Stimulated activated CD8-positive, alpha-beta memory T cell treated with anti-CD3 and anti-CD28 coated beads, Interleukin-15, amount 100 ng/mL, for 4 hours (primary cell): ENCODE results near the gene TRIOBP.

Source experiments
- DNase-seq, 2 donors: peaks; one replicate each; pipeline ENCODE4 v3.0.0-alpha.2; 2020; ENCODE audit warnings: low read depth in 2 of 2

Gene TRIOBP

DNA sequence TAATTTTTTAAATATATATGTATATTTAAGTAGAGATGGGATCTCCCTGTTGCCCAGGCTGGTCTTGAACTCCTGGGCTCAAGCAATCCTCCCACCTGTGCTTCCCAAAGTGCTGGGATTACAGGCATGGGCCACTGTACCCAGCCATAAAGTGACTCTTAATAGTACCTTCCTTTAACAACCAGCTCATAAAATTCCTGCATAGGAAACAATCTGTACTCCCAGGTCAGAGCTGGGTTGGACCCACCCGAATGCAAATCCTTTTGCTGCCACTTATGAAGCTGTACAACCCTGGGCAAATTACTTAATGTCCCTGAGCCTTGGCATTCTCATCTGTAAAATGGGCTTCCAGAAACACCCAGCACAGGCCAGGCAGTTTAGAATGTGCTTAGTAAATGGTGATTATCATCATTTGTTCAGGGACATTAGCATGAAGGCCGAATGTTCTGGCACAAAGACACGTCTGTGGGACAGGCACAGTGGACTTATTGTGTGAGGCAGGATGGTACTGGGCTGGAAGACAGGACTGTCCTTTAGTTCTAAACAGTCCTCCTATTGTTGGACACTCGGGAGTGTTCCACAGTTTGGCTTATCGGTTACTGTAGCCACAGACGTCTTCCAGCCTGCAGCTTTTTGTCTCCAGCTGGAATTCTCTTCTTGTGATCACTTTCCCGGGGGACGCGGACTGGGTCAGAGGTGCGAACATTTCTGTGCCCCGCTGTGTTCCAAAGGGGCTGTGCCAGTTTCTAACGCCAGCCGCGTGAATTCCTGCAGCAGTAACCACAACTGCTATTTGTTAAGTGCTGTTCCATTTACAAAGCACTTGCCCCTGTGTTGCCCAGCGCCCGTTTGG, 32.4 kb upstream of the TRIOBP start:
- no peak for DNase-seq

DNA sequence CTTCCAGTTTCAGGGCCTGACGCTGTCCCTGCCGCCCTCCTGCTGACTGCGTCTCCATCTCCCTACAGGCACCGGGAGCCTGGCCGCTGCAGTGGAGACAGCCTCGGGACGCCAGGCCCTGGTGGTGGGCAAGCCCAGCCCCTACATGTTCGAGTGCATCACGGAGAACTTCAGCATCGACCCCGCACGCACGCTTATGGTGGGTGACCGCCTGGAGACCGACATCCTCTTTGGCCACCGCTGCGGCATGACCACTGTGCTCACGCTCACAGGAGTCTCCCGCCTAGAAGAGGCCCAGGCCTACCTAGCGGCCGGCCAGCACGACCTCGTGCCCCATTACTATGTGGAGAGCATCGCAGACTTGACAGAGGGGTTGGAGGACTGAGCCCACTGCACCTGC, 31.4 kb upstream of the TRIOBP start:
- no peak for DNase-seq

DNA sequence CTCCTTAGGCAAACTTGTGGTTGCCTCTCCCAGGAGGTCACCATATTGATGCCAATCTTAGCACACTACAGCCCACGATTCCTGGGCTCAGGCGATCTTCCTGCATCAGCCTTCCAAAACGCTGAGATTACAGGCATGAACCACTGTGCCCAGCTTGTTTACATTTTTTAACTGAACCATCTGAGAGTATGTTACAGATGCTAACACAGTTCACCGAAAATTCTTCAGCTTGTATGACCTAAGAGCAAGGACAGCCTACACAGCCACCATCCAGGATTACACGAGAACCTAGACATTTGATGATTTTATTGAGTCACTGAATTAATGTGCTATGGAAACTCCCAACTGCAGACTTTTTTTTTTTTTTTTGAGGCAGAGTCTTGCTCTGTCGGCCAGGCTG, 27.3 kb upstream of the TRIOBP start:
- no peak for DNase-seq

DNA sequence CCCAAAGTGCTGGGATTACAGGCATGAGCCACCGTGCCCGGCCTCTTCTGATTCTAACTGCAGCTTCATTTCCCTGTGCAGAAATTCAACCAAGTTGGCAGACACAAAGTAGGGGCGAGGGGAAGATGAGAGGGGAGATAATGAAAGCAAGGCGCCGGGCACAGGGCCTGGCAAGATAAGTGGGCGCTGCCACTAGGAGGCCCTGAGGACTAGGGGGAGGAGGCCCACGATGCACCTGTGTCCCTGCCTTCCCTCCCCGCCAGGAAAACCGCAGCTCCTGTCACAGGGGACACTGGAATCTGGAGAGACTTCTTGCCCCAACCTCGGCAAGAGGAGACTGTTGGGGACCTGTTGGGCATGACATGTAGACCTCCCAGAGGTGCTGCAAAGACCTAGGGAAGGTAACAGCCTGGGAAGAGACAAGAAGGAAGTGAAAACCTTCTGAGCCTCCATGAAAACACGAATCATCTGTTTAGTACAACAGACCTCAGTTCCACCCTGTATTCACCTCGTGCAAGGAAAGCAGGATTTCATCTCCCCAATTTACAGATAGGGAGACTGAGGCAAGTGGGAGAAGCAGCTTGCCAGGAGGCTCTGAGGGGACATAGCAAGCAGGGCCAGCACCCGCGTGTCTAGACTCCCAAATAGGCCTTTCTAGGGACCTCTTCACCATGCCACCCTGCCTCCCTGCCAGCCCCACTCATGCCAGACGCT, 24.5 kb upstream of the TRIOBP start:
- DNase-seq, result no peak

DNA sequence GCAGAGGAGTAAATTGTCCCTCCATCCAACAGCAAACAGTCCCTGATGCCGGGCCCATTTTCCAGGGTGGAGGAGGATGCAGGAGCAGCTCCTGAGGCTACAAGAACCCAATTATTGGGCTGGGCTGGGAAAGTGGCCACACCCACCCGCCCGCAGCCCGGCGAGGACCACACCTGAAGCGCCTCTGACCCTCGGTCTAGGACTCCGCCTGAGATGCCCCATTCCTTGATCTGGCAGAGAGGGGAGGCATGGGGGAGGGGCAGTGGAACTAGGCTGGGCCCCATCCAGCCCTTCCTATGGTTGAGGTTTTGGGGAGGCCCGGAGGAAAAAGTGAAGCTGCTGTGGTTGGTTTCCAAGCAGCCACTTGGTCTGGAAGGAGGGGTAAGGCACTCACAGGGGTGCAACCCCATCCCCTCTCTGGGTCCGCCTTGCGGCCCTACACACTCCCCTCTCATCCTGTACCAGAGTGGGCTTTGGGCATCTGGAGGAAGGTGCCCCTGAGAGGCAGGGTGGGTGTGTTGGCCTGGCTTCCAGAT, 23.9 kb upstream of the TRIOBP start:
- DNase-seq, result no peak

DNA sequence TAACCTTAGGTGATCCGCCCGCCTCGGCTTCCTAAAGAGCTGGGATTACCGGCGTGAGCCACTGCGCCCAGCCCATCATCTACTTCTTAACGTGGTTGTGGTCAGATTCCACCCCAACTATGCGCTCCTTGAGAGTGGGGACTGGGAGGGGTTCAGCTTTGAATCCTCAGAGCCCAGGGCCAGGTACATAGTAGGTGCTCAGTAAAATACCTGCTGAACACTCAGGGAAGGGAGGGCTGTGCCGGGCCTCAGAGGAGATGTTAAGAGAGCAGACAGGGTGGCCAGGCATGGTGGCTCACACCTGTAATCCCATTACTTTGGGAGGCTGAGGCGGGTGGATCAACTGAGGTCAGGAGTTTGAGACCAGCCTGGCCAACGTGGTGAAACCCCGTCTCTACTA, 22.6 kb upstream of the TRIOBP start:
- DNase-seq, result no peak

DNA sequence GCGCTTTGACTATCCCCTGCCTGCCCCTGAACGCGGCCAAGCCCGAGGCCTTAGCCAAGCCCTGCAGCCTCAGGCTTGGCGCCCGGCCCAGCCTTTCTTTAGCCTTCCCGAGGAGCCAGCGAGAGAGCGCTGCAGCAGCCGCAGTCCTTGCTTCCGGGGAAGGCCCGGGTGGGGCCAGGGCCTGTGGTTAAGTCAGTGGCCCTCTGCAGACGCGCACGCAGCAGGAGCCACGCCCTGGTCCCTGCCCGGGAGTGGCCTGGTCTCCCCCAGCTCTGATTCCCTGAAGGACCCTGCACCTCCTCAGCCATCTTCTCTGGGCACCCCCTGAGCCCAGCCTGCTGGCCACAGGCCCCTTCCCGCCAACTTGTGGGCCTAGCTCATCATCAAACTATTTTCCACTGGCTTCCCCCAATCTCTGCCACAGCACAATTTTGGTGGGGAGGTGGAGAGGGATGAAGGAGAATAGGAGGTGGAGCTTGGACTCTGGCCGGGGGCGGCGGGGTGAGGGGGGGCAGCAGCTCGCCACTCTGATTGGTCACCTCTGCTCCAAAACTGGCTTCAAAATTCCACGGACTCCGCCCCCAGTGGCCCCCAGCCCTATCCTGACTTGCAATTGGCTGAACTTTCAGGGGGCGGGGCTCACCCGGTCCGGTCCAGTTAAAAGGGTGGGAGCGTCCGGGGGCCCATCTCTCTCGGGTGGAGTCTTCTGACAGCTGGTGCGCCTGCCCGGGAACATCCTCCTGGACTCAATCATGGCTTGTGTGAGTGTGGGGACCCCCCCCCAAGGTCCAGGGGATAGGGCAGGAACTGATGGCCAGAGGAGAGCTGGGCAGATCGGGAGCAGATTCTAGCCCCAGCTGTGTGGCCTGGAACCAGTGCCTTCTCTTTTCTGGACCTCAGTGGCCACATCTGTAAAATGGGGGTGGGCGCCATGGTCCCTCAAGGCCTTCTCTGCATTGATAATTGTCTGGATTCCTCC, 21.6 kb upstream of the TRIOBP start, which contains the start of gene LGALS1:
TSS of gene LGALS1 (plus strand) at position 686 of the 979 bp plus-strand sequence. CDS start at position 753, 67 bp downstream.
- DNase-seq, result no peak

DNA sequence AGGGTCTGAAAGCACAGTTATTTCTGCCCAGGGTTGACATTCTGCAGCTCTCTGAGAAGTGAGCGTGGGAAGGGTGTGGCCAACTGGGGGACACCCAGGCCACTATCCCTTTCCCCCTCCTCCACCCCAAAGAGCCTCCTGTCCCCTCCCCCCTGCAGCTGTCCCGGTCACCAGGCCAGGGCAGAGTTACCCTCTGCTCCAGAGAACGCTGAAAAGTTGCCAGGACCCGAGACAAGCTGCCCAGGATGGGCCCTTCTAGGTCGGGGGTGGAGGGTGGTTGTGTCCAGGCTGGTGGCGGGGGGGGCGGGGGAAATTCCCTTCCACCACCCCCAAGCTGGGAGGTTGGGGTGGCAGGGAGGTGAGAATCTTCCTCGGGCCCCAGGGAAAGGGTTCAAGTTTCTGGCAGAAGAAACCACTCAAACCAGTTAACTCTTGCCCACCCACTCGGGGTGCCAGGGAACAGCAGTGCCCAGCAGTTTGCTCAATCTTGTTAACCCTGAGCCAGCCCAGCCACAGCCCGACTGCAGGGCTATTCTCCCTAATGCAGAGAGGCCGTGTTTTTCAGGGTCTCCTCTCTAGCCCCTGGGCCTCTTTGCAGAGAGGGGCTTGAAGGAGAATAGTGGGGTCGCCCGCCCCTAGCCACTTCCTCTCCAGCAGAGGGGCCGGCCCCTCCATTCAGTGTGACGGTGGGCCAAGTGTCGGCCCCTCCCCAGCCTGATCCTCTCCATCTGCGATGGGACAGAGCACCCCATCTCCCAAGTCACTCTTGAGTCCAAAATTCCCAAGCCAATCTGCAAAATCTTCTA, 20.7 kb upstream of the TRIOBP start:
- no peak for DNase-seq

DNA sequence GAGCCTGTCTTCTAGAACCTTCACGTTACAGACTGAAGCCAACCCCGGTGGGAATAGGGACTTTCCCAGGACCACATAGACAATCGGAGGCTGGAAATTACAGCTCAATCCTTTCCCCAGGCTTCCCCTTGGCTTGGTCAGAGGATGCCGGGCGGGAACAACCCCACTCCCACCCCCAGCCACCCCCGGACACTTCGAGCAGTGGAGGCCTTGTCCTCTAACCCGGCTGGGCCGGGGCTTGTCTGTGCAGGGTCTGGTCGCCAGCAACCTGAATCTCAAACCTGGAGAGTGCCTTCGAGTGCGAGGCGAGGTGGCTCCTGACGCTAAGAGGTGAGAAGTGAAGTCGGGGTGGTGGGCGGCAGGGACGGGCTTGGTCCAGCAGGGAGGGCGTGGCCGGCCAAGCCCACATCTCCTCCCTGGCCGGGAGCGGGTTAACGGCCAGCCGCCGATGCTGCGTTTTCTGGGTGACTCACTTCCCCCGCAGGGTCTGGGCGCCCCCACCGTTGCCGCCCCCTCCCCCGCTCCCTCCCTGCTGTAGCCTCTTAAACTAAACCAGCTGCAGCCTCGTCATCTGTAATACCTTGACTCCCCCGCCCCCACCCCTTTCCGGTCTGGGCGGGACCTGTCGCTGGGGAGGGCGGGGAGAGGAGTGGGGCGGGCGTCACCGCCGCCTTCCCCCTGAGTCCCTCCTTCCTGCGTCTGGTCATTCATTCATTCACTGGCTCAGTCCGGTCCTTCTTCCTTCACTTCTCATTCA, 19.9 kb upstream of the TRIOBP start:
- DNase-seq, result peak; percentile 90 to 92

DNA sequence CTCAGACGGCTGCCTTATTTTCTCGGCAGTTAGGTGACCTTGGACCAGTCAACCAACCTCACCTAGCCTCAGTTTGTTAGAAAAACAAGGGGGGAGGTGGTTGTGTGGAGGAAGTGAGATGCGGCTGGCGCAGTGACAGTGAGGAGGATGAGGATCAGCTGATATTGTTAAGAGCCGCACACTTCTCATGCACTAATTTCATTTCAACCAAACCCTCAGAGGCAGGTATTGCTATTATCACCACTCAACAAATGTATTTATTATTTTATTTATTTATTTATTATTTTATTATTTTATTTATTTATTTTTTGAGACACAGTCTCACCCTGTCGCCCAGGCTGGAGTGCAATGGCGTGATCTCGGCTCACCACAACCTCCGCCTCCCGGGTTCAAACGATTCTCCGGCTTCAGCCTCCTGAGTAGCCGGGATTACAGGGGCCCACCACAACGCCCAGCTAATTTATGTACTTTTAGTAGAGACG, 19.3 kb upstream of the TRIOBP start:
- DNase-seq, result no peak

DNA sequence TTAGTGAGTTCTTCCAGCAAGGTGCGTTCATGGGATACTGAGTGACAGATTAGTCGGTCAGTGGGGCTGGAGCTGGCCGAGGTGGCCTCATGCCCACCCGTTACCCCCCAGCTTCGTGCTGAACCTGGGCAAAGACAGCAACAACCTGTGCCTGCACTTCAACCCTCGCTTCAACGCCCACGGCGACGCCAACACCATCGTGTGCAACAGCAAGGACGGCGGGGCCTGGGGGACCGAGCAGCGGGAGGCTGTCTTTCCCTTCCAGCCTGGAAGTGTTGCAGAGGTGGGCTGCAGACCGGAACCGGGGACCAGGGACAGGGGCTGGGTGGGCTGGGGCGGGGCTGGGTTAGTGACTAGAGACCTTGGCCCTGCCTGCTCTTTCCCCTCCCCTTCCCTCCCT, 18.5 kb upstream of the TRIOBP start:
- DNase-seq, result no peak

DNA sequence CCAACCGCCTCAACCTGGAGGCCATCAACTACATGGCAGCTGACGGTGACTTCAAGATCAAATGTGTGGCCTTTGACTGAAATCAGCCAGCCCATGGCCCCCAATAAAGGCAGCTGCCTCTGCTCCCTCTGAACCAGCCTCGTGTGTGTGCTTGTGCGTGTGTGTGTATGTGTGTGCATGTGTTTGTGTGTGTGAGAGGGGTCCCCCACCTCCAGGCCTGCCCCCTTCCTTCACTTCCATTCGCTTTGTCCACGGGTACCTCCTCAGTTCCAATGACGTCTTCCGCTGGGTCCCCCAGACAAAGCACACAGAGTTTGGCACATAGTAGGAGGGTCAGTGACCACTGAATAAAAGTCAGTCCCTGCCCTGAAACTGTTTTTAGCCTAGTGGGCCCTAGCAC, 17.2 kb upstream of the TRIOBP start:
- no peak for DNase-seq

DNA sequence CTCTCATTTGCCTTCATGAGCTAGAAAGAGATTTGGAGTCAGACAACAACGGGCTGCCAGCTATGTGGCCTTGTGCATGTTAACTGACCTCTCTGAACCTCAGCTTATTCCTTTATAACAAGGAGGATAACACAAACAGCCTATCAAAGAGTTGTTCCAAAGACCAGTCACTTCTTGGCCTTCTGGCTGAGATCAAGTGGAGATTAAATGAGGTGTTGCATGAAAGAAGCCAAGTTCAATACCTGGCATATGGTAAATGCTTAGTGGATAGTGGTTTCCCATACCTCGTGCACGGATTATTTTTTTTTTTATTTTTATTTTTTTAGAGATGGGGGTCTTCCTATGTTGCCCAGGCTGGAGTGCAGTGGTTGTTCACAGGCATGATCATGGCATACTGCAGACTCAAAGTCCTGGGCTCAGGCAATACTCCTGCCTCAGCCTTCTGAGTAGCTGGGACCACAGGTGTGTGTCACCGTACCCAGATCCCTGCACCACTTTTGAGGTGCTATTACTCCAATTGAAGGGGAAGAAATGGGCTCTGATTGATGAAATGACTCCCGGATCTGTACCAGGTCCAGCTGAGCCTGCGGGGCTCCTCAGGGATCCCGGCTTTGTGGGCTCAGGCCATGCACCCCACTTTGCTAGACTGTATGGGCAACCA, 16.5 kb upstream of the TRIOBP start:
- no peak for DNase-seq

DNA sequence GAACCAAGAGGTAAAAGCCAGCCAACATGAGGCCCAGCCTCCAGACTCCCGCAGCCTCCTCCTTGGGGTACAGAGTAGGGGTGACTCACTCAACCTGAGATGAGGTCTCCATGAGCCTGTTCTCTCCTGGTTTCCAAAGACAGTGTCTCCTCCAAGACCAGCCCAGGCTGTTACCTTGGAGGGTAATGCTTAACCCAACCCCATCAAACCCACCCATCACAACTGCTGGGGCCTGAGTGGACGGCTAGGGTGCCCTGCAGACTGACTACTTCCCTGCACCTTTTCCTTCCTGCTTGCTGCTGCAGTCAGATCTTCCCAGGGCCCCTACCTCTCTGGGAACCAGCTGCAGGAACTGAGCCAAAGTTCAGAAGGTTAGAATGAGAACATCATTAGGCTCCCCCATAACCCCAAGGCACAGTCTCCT, 15.8 kb upstream of the TRIOBP start:
- DNase-seq, result no peak

DNA sequence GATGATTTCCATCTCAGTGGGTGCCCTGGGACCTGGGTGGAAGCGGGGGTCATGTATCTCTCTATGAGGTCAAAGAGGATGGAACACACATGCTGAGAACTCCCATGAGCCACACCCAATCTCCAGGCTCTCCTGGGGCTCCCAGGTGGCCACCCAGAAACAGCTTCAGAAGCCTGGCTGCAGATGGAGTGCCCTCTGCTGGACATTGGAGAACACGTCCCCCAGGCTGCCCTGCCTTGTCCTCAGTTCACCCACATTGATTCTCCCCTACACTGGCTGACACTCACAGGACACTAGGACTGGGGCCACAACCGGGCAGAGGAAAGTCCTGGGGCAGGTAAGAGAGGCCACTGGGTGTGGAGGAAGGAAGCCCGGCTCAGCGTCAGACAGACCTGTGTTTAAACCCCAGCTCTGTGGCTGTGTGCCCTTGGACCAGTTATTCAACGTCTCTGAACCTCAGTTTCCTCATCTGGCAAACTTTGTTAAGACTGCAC, 15.2 kb upstream of the TRIOBP start:
- DNase-seq, result peak; percentile 41 to 57

DNA sequence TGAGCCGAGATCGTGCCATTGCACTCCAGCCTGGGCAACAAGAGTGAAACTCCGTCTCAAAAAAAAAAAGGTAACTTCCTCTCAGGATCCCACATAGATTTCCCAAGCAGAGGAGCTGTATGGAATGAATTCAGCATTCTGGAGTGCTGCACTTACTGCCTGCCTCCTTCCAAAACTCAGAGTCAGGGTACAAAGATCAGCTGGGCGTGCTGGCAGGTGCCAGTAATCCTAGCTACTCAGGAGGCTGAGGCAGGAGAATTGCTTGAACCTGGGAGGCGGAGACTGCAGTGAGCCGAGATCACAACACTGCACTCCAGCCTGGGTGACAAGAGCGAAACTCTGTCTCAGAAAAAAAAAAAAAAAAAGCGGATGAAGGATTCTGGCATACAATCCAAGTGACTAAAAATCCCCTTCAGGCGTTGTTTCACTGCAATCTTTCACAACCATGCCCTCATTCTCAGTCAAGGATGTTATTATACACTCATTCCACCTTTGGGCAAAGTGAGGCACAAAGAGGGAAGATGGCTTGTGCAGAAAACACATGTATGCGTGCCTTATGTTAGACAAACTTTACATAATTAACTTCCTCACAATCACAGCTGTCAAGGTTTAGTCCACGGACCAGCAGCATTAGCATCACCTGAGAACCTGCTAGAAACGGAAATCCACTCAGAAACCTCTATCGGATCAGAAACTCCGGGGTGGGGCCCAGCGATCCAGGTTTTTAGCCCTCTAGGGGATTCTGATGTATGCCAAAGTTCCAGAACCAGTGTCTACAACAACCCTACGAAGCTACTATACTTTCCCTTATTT, 11.8 kb upstream of the TRIOBP start:
- no peak for DNase-seq

DNA sequence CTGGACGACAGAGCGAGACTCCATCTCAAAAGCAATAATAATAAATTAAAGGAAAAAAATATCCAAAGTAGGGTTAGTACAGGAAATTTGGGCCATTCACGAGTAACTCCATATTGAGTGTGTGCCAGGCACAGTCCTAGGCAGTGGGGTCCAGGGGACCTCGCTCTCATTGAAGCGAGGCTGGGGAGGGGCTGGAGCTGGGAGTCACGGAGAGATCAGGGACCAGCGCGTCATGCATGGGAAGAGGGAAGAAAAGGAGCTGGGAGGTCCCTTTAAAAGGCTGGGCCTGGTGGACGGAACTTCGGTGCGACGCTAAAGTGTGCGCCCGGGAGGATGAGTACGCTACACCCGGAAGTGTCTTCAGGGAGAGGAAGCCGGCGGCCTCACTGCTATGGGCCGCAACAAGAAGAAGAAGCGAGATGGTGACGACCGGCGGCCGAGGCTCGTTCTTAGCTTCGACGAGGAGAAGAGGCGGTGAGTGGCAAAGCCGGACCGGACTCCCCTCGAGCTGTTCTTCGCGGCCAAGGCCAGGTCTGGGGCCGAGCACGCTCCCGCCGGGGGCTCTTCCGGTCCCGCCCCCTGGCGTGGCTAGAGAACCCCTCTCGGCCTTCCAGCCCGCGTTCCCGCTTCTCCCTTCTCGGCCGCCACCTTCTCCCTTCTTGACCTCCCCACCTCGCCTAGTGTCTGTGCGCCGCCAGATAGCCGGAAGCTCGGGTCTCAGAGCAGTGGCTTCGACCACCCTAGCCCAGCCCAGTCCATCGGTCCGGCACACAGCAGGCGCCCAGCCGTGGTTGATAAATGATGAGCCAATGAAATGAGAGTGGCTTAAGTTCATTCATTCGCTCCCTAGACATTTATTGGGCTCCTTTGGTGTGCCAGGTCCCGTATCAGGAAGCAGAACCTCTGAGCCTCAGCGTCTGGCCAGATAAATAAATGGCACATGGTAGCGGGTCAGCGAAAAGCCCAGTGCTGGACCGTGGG, 10.6 kb upstream of the TRIOBP start, which contains the start of gene NOL12:
TSS of gene NOL12 (plus strand) at position 342 of the 981 bp plus-strand sequence. CDS start at position 392, 50 bp downstream.
- DNase-seq, result peak; percentile 53 to 58
